Spinal cord (tissue), 10 donors: ENCODE measurements around the gene IZUMO1. TPM values are rescaled to one million over a fixed set of nuclear protein-coding genes. Genes with fewer than 3 reads are reported as not detected.
A peak's percentile ranks its signal among the peaks of the same experiment; 100 is the strongest.

Experiments used
- DNase-seq, 6 donors: peaks; one replicate each; pipeline versions ENCODE4 v3.0.0 to v3.0.0-alpha.2; 2013 to 2015; ENCODE audit warnings: low spot score in 6 of 6, low read depth in 4 of 6
- H3K27ac ChIP-seq: one replicate; pipeline ENCODE4 v1.5.1; 2013; ENCODE audit warnings: low read depth, low read length, control low read depth
- H3K27me3 ChIP-seq: one replicate; pipeline ENCODE4 v1.6.1; 2013; ENCODE audit warnings: low read length; ENCODE audit not compliant: control insufficient read depth, insufficient read depth
- H3K36me3 ChIP-seq: one replicate; pipeline ENCODE4 v1.6.1; 2013; ENCODE audit warnings: low read length; ENCODE audit not compliant: control insufficient read depth, insufficient read depth
- H3K4me1 ChIP-seq: one replicate; pipeline ENCODE4 v1.6.1; 2013; ENCODE audit warnings: low read length; ENCODE audit not compliant: control insufficient read depth, insufficient read depth
- H3K4me3 ChIP-seq: one replicate; pipeline ENCODE4 v1.5.1; 2013; ENCODE audit warnings: low read depth, low read length, control low read depth
- H3K9me3 ChIP-seq: one replicate; pipeline ENCODE4 v1.6.1; 2013; ENCODE audit warnings: low read length; ENCODE audit not compliant: control insufficient read depth, insufficient read depth
- WGBS: methylation state at CpG from one replicate; pipeline ENCODE4 v1.1.5; 2013; ENCODE audit warnings: missing lambda C conversion rate; ENCODE audit not compliant: insufficient coverage; 5-methylcytosine and 5-hydroxymethylcytosine counted together
- polyA plus RNA-seq, 2 donors: library from polyadenylated mRNA; unstranded; fragments of 120-200 nt; gene quantifications; one replicate each; pipeline ENCODE4 v1.2.1, GENCODE V29; 2013; ENCODE audit not compliant: insufficient read length in 2 of 2
- total RNA-seq, 2 donors: library from RNA; depleted of rRNA in 1 of 2; stranded (reverse); fragments of 120-200 nt in 1 of 2; fragments of >200 nt in 1 of 2; gene quantifications; one replicate each; pipeline versions ENCODE4 v1.2.3 to v1.2.4, GENCODE V29; 2013 to 2014
- donor health status: healthy.

The IZUMO1 gene
- total and polyA plus RNA-seq, 4 donors: 0.10 to 1.2 (median 0.41) TPM; not detected in 1

DNA sequence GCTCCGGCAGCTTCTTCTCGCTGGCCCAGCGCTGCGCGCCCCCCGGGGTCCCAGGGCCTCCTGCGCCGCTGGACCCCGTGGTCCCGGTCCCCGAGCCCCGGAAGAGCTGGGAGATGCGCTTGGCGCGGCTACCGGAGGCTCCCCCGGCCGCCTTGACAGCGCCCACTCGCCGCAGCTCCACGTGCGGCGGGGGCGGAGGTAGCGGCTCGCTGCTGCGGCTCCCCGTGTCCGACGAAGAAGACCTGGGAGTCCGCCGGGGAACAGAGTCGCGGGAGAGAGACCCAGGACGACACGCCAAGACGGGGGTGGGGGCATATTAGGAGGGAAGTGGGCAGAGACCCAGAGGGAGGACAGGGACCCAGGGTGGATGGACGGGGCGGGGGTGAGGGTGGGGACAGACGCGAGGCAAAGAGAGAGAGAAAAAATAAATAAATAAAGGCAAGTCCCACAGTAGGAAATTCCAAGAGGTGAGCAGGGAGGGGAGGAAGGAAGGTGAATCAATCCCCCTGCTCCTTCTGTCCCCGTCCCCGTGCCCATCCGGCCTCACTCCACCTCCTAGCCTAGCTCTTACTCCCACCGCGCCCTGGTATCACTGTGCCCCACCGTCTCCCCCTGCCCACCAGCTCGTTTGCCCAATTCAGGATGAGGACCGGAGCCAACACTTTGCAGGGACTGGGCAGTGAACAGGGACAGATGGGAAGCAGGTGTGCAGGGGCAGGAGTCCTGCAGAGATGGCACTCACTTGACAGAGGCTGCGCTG is 7.1 kb downstream of the IZUMO1 start:
- peak overlapping the region; percentile 19 for H3K27ac ChIP-seq
- H3K36me3 ChIP-seq: peaks cover 3% of the 10 kb centered on the region
- peaks cover 36% of the 10 kb centered on the region for H3K4me1 ChIP-seq
- H3K27me3 ChIP-seq: peaks cover 12% of the 10 kb centered on the region
- peak overlapping the region; percentile 27 for H3K4me3 ChIP-seq
- no peaks in the 10 kb centered on the region for H3K9me3 ChIP-seq
- peak in 2 of 6 donors; percentile 18 to 34 for DNase-seq
- WGBS: 3% methylated on average over 45 of the region's 51 CpGs

DNA sequence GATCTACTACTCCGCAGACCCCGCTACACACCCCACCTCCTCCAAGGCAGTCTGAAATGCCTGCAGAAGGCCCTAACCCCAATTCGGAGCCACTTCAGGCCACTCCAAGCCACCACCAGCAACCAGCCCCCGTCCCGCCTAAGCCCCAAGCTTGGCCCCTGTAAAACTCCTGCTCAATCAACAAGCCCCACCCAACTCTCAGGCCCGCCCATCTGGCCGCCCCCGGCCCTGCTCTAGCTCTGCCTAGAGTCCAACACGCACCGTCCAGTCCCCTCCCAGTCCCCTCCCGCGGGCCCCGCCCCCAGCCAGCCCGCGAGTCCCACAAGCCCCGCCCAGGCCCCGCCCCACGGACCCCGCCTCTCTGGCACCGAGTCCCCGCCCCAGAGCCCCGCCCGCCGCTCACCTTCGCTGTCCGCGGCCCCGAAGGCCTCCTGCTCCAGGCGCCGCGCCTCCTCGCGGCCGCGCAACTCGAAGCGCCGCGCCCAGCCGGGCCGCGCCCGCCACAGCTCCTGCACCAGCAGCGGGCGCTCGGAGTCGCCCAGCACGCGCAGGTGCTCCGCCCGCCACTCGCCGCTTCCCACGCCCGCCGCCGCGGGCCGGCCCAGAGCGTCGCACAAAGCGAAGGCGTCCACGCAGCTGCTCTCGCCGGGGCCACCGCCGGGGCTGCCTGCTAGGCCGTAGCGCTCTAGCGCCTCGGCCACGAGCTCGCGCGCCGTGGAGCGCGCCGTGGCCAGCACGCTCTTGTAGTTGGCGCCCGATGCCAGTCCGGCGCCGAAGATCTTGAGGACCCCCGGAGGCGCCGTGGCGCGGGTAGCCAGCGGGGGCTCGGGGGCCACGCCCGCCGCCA is 7.9 kb downstream of the IZUMO1 start:
- peaks cover 36% of the 10 kb centered on the region for H3K4me1 ChIP-seq
- H3K4me3 ChIP-seq: peak overlapping the region; percentile 36
- H3K9me3 ChIP-seq: no peaks in the 10 kb centered on the region
- peaks cover 3% of the 10 kb centered on the region for H3K36me3 ChIP-seq
- H3K27ac ChIP-seq: no peak overlapping the region
- under 1% methylated on average over 94 of the region's 96 CpGs for WGBS
- H3K27me3 ChIP-seq: peaks cover 12% of the 10 kb centered on the region
- DNase-seq: peak in 5 of 6 donors; percentile 55 to 95 (median 78)

DNA sequence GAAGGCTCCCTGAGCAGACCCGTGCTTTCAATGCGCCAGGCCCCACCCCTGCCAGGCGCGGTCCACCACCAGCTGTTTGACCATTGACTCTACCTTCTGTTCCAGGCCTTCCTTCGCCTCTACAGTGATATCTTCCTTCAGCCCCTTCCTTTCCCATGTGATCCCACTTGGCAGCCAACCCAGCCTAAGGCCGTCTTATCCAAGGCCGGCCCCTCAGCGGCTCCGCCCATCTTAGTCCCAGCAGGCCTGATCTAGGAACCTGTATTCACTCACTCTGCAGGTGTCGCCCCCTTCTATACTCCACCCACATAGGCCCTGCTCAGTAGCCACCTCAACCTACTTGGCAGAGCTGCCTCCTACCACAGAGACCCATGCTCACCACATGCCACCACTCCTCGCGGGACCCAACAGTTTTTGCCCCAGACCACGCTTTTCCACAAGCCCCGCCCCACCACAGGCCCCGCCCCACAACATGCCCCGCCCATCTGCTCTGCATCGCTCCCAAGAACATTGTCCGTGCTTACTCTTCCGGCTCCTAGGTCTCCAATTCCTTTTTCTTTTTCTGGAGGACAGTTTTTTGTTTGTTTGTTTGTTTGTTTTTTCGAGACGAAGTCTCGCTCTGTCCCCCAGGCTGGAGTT is 9.2 kb downstream of the IZUMO1 start:
- no peak overlapping the region for H3K27ac ChIP-seq
- H3K4me3 ChIP-seq: no peak overlapping the region
- no peaks in the 10 kb centered on the region for H3K9me3 ChIP-seq
- H3K4me1 ChIP-seq: peaks cover 36% of the 10 kb centered on the region
- H3K36me3 ChIP-seq: peaks cover 3% of the 10 kb centered on the region
- WGBS: 50% methylated on average over 13 of the region's 22 CpGs
- no peak for DNase-seq
- peaks cover 12% of the 10 kb centered on the region for H3K27me3 ChIP-seq

DNA sequence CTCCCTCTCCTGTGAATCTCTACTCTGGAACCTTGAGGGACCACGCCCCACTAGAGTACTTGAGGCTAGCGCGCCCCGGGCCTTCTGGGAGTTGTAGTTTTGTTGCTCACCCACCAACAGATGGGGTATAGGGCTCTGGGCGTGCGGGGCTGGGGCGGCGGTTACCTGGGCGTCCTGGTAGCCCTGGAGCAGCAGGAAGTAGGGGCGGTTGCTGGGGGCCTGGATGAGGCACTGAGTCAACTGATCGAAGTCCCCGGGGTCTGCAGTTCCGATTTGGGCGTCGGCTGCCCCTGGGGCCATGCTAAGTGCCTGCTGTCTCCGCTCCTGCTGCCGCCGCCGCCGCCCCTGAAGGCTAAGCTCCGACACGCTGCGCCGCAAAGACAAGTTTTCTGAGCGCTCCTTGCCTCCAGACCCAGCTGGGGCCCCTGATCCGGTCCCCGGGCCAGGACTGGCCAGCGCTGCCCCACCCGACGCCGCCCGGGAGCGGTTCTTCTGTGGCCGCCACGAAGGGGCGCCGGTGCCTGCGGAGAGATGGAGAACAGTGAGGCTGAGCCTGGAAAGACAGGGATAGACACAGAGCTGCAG is 11.6 kb downstream of the IZUMO1 start:
- peak in 1 of 6 donors; percentile 68 for DNase-seq
- Histone ChIP-seq H3K36me3 (peaks cover 3% of the 10 kb centered on the region), H3K4me1 (peaks cover 18% of the 10 kb centered on the region), H3K9me3 (no peaks in the 10 kb centered on the region), H3K4me3 (peak overlapping the region; percentile 40), H3K27me3 (peaks cover 9% of the 10 kb centered on the region), H3K27ac (no peak overlapping the region)
- WGBS: 17% methylated on average over 38 of the region's 38 CpGs

DNA sequence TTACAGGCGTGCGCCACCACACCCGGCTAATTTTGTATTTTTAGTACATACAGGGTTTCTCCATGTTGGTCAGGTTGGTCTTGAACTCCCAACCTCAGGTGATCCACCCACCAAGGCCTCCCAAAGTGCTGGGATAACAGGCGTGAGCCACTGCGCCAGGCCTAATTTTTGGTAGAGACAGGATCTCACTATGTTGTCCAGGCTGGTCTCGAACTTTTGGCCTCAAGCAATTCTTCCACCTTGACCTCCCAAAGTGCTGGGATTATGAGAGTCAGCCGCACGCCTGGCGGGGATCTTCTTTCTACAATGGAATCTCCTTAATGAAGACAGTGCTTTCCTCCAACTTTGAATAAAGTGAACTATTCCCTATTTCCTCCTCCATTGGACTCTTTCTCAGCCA is 12.1 kb downstream of the IZUMO1 start:
- Histone ChIP-seq H3K4me3 (no peak overlapping the region), H3K9me3 (no peaks in the 10 kb centered on the region), H3K4me1 (peaks cover 13% of the 10 kb centered on the region), H3K27ac (no peak overlapping the region), H3K27me3 (peaks cover 7% of the 10 kb centered on the region), H3K36me3 (peaks cover 3% of the 10 kb centered on the region)
- WGBS: 100% methylated on average over 6 of the region's 9 CpGs
- DNase-seq: no peak

DNA sequence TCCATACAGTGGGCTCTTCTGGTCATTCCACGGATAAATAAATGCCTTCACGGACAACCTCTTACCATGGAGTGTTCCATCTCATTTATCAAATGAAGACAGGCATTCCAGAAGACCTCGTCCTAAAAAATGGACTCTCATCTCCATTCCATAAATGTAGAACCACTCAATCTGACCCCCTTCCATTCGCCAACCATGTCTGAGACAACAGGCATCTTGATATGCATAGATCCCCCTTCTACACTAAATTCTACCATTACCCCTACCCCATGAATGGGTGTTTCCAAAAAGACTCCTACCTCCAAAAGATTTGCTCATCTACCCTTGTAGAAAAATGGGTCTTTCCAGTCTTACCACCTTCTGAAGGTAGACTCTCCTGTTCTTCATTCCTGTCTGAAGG is 15.3 kb downstream of the IZUMO1 start:
- no peaks in the 10 kb centered on the region for H3K9me3 ChIP-seq
- DNase-seq: no peak
- peaks cover 6% of the 10 kb centered on the region for H3K36me3 ChIP-seq
- no peak overlapping the region for H3K27ac ChIP-seq
- 90% methylated on average over 4 of the region's 4 CpGs for WGBS
- H3K27me3 ChIP-seq: peaks cover 7% of the 10 kb centered on the region
- no peak overlapping the region for H3K4me3 ChIP-seq
- peaks cover 6% of the 10 kb centered on the region for H3K4me1 ChIP-seq

DNA sequence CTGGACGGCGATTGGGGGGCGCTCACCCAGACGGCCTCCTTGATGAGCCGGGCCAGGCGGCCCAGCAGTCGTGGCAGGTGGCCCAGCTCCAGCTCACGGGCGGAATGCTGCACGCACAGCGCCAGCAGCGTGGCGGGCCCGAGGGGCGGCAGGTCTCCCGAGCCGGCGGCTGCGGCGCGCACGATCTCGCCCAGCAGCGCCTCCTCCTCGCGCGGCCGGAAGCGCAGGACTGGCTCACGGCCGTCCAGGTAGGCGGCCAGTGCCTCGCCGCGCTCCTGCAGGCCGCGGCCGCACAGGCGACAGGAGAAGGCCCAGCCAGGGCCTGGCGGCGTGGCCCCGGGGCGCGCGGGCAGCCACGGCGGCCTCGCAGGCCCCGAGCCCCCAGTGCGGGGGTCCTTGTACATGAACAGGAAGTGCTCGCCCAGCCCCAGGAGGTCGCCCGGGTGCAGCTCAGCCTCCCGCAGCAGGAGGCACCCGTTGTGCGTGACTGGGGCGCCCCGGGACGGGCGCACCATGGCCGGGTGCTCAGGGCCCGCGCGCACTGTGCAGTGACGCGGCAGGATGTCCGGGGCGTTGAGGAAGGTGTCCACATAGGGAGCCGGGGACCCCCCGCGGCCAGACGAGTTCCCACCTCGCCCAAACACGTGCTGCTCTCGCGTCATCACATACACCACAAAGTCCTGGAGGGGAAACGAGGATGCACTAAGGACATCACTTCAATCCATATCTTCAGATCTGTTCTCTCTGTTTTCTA is 17.6 kb downstream of the IZUMO1 start:
- H3K36me3 ChIP-seq: peaks cover 3% of the 10 kb centered on the region
- peaks cover 5% of the 10 kb centered on the region for H3K4me1 ChIP-seq
- no peaks in the 10 kb centered on the region for H3K27me3 ChIP-seq
- H3K9me3 ChIP-seq: no peaks in the 10 kb centered on the region
- DNase-seq: no peak
- H3K4me3 ChIP-seq: no peak overlapping the region
- no peak overlapping the region for H3K27ac ChIP-seq
- 37% methylated on average over 70 of the region's 77 CpGs for WGBS

DNA sequence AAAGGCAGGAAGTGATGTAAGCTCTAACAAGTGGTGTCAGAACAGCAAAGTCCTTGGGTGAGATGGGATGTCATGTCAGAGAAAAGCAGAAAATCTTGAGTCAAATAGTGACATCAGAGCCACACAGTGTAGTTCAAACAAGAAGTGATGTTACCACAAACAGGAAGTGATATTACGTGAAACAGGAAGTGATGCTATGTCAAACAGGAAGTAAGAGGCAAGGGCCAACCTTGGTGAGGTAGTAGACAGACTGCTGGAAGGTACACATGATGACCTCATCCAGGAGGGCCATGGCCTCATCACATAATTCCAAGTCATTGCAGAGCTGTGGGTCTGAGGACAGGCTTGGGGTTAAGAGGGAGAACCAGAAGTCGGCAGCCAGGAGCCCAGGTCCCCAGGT is 20.2 kb downstream of the IZUMO1 start:
- H3K9me3 ChIP-seq: no peaks in the 10 kb centered on the region
- no peak overlapping the region for H3K4me3 ChIP-seq
- H3K27ac ChIP-seq: no peak overlapping the region
- WGBS: 100% methylated on average over 2 of the region's 2 CpGs
- no peaks in the 10 kb centered on the region for H3K27me3 ChIP-seq
- peaks cover 8% of the 10 kb centered on the region for H3K4me1 ChIP-seq
- no peak for DNase-seq
- H3K36me3 ChIP-seq: peaks cover 5% of the 10 kb centered on the region
